ENCODE data around the gene HAND1. TPM values are rescaled to one million over a fixed set of nuclear protein-coding genes. Genes with fewer than 3 reads are reported as not detected.

The HAND1 gene
- total RNA-seq: not detected in 2 replicates

DNA sequence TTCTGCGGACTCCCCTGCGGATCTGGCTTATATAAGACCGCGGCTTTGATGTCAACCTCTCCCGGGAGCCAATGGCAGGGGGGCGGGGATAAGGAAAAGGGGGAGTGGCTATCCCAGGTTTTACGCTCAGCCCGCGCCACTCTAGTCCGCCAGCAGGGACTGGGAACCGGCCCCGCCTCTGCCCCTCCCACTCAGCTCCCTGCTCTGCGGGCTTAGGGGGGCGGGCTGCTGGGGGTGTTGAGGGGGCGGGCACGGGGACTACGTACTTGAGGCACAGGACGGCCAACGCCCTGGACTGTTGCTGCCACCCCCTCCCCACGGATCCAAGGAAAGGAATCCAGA is at the start of gene HAND1:
HAND1 (minus strand) TSS at position 4 of the 342 bp plus-strand sequence. CDS start 219 bp downstream, outside the sequence.

DNA sequence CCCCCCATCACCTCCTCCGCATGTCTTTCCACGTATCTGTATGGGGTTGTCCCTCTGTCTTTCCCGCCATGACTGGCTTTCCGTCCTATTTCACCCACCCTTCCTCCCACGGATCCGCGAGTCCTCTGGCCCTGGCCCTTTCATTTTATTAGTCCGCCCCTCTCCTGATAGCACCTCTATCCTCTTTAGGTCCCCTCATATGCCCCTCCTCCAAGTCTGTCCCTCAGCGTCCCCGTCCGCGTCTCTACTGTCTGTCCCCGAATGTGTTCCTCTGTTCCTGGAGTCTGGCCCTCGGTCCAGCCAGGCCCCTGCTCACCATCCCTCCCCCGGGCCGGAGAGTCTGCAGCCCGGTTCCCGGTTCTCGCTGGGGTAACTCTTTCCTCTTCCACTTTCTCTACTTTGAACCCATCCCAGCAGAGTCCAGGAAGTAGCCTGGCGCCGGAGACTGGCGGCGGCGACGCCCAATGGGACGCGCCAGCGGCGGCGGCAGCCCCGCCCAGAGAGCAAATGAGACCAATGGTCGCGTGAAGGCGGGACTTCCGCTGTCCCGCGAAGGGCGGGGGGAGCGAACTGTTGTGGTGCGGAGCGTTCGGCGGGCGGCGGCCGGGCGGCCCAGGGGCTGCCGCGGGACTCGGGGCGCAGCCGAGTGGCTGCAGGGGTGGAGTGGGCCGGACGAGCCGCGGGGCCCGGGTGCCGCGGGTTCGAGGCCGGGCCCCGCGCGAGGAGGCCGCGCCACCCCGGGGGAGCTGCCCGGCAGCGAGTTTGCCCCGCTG is 32.4 kb downstream of the HAND1 start, which contains the start of gene SAP30L:
SAP30L (plus strand) TSS at position 576 of the 773 bp plus-strand sequence. CDS start 608 bp downstream, outside the sequence.

Other genes starting within 250 kb of the HAND1 start
- gene SAP30L, start 32.2 kb downstream of the HAND1 start, total RNA-seq: 4.6 and 10.4 TPM in 2 replicates